ENCODE measurements around the gene EEF1AKMT2. TPM values are rescaled to one million over a fixed set of nuclear protein-coding genes. Genes with fewer than 3 reads are reported as not detected.

Gene EEF1AKMT2
- polyA plus RNA-seq, 1 of the 3 experiments (the other 2 are of a cell fraction), result 14.0 TPM

GRCh38 chr10:124712704-124713407 is 78.8 kb downstream of the EEF1AKMT2 start (continued):
- TF ChIP-seq RXRA (IDR thresholded peaks at IDR 0.05; ENCODE audit: borderline replicate concordance, low read depth), result no peak
- TF ChIP-seq GATA2 (CRISPR knock-in tag; IDR thresholded peaks at IDR 0.05), result no peak
- no peak for TF ChIP-seq USF1 (IDR thresholded peaks at IDR 0.05; ENCODE audit: borderline replicate concordance, low read depth)
- TF ChIP-seq MEF2A (IDR thresholded peaks at IDR 0.05; ENCODE audit: borderline replicate concordance, low read depth), result no peak
- TF ChIP-seq ELF1 (IDR thresholded peaks at IDR 0.05), result no peak
- TF ChIP-seq RCOR1 (IDR thresholded peaks at IDR 0.05; ENCODE audit: low read length), result no peak
- no peak for TF ChIP-seq SMC3 (IDR thresholded peaks at IDR 0.05; ENCODE audit: low read depth, low read length)

- CTCF ChIA-PET, result no interaction called here
- POLR2A ChIA-PET, result no interaction called here
- Histone ChIP-seq H3K36me3 (replicated peaks in 1 of 2; ENCODE audit: control insufficient read depth in 1 of 2, insufficient read depth in 2 of 2, low read length in 1 of 2) (peaks cover 0 to 5% of the 10 kb centered on the region in 2 experiments), H3K4me2 (no peak overlapping the region), H3K4me1 (ENCODE audit: control insufficient read depth in 1 of 2, insufficient read depth in 2 of 2, low read depth in 1 of 2, low read length in 1 of 2) (peaks cover 0 to 41% of the 10 kb centered on the region in 2 experiments; a peak in 3 of 4 replicates), H3K27me3 (ENCODE audit: insufficient read depth) (no peaks in the 10 kb centered on the region), H3K27ac (ENCODE audit: low read depth in 2 of 2, low read length in 1 of 2) (no peak overlapping the region), H2AFZ (ENCODE audit: low read depth) (no peak overlapping the region), H4K20me1 (ENCODE audit: insufficient read depth) (peaks cover 3% of the 10 kb centered on the region; the same call in 1 of the 2 replicates), H3K4me3 (ENCODE audit: low read depth in 2 of 2, low read length in 1 of 2) (no peak overlapping the region), H3K9me2 (no peaks in the 10 kb centered on the region), H3K79me2 (ENCODE audit: insufficient read depth) (no peaks in the 10 kb centered on the region; the same call in none of the 2 replicates), H3F3A (replicated peaks; ENCODE audit: insufficient read depth) (no peaks in the 10 kb centered on the region), H3K9ac (no peak overlapping the region), H3K9me3 (no peaks in the 10 kb centered on the region)
- 87% methylated on average over 7 of the region's 7 CpGs for WGBS (ENCODE audit: low lambda C conversion rate)
- no peak for DNase-seq
- TF ChIP-seq USF2 (IDR thresholded peaks at IDR 0.05; ENCODE audit: borderline replicate concordance, low read depth, low read length), result no peak
- TF ChIP-seq RXRA (IDR thresholded peaks at IDR 0.05; ENCODE audit: borderline replicate concordance, low read depth), result no peak
- TF ChIP-seq PBX3 (IDR thresholded peaks at IDR 0.05), result no peak
- TF ChIP-seq EZH2phosphoT487 (IDR thresholded peaks at IDR 0.05; ENCODE audit: borderline replicate concordance, low read depth), result no peak
- no peak for TF ChIP-seq RCOR1 (IDR thresholded peaks at IDR 0.05; ENCODE audit: low read length)
- no peak for TF ChIP-seq RFX5 (IDR thresholded peaks at IDR 0.05; ENCODE audit: low read length)
- TF ChIP-seq CTCF (IDR thresholded peaks at IDR 0.05), result no peak
- no peak for TF ChIP-seq ZBTB33 (IDR thresholded peaks at IDR 0.05; ENCODE audit: borderline replicate concordance, low read depth)
- no peak for TF ChIP-seq TAF1 (IDR thresholded peaks at IDR 0.05; ENCODE audit: borderline replicate concordance, low read depth, low read length)
- TF ChIP-seq TCF12 (IDR thresholded peaks at IDR 0.05), result no peak
- no peak for TF ChIP-seq FOXJ3 (CRISPR knock-in tag; IDR thresholded peaks at IDR 0.05)
- TF ChIP-seq USF1 (IDR thresholded peaks at IDR 0.05; ENCODE audit: borderline replicate concordance, low read depth), result no peak
- no peak for TF ChIP-seq NFIC (IDR thresholded peaks at IDR 0.05; ENCODE audit: borderline replicate concordance)
- TF ChIP-seq REST (IDR thresholded peaks at IDR 0.05; ENCODE audit: low read depth, low read length), result no peak
- no peak for TF ChIP-seq FOSL2 (IDR thresholded peaks at IDR 0.05; ENCODE audit: borderline replicate concordance, low read depth)
Observed at GRCh38 chr10:124711145-124711544, 80.5 kb downstream of the EEF1AKMT2 start.

Data from SK-N-SH (cell line).